Measurements from ENCODE around the gene BRD7. TPM values are rescaled to one million over a fixed set of nuclear protein-coding genes. Genes with fewer than 3 reads are reported as not detected.

The BRD7 gene
- polyA plus RNA-seq, 2 of the 4 experiments (the other 2 are of a cell fraction): 60.4 to 94.5 TPM

DNA sequence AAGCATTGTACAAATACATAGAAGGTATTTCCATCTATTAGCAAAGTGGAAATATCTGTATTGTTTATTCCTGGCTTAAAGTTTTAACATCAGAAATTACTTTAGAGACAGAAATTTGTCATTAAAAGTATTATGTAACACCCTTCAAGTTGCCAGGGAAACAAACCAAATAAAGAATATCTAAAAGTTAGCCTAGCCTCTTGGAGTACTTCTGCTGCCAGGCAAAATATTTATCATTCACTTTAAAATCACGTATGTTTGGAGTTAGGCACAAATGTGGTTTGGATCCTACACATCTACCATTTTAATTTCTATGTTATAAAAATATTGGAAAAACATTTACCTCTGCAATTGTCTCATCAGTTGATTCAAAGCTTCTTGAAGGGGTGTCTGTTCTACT is 14.7 kb downstream of the BRD7 start:
- POLR2A ChIA-PET: no interaction called here
- CTCF ChIA-PET: interaction anchor here (0.8 to 3.0 kb wide), 18 partner anchors 11 to 157 kb away, joined by 3 to 11 read pairs (median 4); partner anchors contain the start of gene BRD7
- FAIRE-seq (no peak), DNase-seq (ENCODE audit: low read depth in 1 of 2, low spot score in 1 of 2) (no peak), ATAC-seq (no peak)
- Histone ChIP-seq H3K4me3 (no peak overlapping the region), H3K4me2 (no peak overlapping the region), H3K27ac (no peak overlapping the region), H3K9me3 (no peaks in the 10 kb centered on the region), H3K4me1 (no peaks in the 10 kb centered on the region)
- TF ChIP-seq, protein P1, sequence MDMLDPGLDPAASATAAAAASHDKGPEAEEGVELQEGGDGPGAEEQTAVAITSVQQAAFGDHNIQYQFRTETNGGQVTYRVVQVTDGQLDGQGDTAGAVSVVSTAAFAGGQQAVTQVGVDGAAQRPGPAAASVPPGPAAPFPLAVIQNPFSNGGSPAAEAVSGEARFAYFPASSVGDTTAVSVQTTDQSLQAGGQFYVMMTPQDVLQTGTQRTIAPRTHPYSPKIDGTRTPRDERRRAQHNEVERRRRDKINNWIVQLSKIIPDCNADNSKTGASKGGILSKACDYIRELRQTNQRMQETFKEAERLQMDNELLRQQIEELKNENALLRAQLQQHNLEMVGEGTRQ (IDR thresholded peaks at IDR 0.05): no peak
- no peak for TF ChIP-seq ESRRA (IDR thresholded peaks at IDR 0.05; ENCODE audit: borderline replicate concordance, low read length)
- no peak for TF ChIP-seq ZFP36 (IDR thresholded peaks at IDR 0.05; ENCODE audit: borderline replicate concordance, partially characterized antibody)
- no peak for TF ChIP-seq MYC (IDR thresholded peaks at IDR 0.05; ENCODE audit: borderline replicate concordance, low read length)
- TF ChIP-seq BHLHE40 (IDR thresholded peaks at IDR 0.05; ENCODE audit: low read depth, low read length): no peak
- no peak for TF ChIP-seq EHF (CRISPR knock-in tag; IDR thresholded peaks at IDR 0.05)
- no peak for TF ChIP-seq CBX8 (IDR thresholded peaks at IDR 0.05)
- no peak for TF ChIP-seq FOSL2 (IDR thresholded peaks at IDR 0.05)
- TF ChIP-seq FOSL2 (CRISPR knock-in tag; IDR thresholded peaks at IDR 0.05): no peak
- TF ChIP-seq GATA3 (IDR thresholded peaks at IDR 0.05; ENCODE audit: borderline replicate concordance): no peak
- TF ChIP-seq ZC3H11A (IDR thresholded peaks at IDR 0.05): no peak
- TF ChIP-seq HDAC2 (IDR thresholded peaks at IDR 0.05): no peak
- 93% methylated on average over 1 of the region's 1 CpG for WGBS (ENCODE audit: missing lambda C conversion rate)

DNA sequence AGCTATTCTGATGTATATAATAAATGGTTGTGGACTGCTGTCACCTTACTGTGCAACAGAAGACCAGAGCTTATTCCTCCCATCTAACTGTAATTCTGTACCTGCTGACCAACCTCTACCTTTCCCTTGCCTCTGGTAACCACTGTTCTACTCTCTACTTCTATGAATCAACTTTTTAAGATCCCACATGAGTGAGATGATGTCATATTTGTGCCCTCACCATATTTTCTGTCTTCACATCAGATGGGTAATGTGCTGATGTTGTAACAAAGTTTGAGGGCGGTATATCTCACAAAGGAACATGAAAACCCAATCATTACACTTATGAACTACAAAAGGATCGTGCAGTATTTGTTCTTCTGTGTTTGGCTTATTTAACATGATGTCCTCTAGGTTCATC is 16.8 kb downstream of the BRD7 start:
- POLR2A ChIA-PET: no interaction called here
- WGBS (ENCODE audit: missing lambda C conversion rate): 88% methylated on average over 2 of the region's 2 CpGs
- ATAC-seq (no peak), FAIRE-seq (no peak), DNase-seq (ENCODE audit: low read depth in 1 of 2, low spot score in 1 of 2) (no peak)
- CTCF ChIA-PET: interaction anchor here (0.6 to 1.6 kb wide), 3 partner anchors 269 to 319 kb away, joined by 3 to 5 read pairs (median 3); no protein-coding TSS in a partner anchor
- no peaks in the 10 kb centered on the region for H3K9me3 ChIP-seq
- H3K4me2 ChIP-seq: no peak overlapping the region
- TF ChIP-seq EHF (CRISPR knock-in tag; IDR thresholded peaks at IDR 0.05) (no peak), CBX2 (IDR thresholded peaks at IDR 0.05; ENCODE audit: borderline replicate concordance, low read depth) (no peak), RARB (CRISPR knock-in tag; IDR thresholded peaks at IDR 0.05) (no peak), CHD4 (IDR thresholded peaks at IDR 0.05; ENCODE audit: borderline replicate concordance) (no peak), HOXA7 (CRISPR knock-in tag; IDR thresholded peaks at IDR 0.05) (no peak), HEYL (CRISPR knock-in tag; IDR thresholded peaks at IDR 0.05) (no peak), HOXB5 (CRISPR knock-in tag; IDR thresholded peaks at IDR 0.05) (no peak), ZNF302 (CRISPR knock-in tag; IDR thresholded peaks at IDR 0.05) (no peak), SMC3 (IDR thresholded peaks at IDR 0.05) (no peak), ZFP36 (IDR thresholded peaks at IDR 0.05; ENCODE audit: borderline replicate concordance, partially characterized antibody) (no peak), SREBF2 (IDR thresholded peaks at IDR 0.05) (no peak), RFX5 (IDR thresholded peaks at IDR 0.05) (no peak)
- TF ChIP-seq, protein P2, sequence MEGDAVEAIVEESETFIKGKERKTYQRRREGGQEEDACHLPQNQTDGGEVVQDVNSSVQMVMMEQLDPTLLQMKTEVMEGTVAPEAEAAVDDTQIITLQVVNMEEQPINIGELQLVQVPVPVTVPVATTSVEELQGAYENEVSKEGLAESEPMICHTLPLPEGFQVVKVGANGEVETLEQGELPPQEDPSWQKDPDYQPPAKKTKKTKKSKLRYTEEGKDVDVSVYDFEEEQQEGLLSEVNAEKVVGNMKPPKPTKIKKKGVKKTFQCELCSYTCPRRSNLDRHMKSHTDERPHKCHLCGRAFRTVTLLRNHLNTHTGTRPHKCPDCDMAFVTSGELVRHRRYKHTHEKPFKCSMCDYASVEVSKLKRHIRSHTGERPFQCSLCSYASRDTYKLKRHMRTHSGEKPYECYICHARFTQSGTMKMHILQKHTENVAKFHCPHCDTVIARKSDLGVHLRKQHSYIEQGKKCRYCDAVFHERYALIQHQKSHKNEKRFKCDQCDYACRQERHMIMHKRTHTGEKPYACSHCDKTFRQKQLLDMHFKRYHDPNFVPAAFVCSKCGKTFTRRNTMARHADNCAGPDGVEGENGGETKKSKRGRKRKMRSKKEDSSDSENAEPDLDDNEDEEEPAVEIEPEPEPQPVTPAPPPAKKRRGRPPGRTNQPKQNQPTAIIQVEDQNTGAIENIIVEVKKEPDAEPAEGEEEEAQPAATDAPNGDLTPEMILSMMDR (IDR thresholded peaks at IDR 0.05): no peak
- TF ChIP-seq, protein P3, sequence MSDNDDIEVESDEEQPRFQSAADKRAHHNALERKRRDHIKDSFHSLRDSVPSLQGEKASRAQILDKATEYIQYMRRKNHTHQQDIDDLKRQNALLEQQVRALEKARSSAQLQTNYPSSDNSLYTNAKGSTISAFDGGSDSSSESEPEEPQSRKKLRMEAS (IDR thresholded peaks at IDR 0.05): no peak
- TF ChIP-seq, protein P4, sequence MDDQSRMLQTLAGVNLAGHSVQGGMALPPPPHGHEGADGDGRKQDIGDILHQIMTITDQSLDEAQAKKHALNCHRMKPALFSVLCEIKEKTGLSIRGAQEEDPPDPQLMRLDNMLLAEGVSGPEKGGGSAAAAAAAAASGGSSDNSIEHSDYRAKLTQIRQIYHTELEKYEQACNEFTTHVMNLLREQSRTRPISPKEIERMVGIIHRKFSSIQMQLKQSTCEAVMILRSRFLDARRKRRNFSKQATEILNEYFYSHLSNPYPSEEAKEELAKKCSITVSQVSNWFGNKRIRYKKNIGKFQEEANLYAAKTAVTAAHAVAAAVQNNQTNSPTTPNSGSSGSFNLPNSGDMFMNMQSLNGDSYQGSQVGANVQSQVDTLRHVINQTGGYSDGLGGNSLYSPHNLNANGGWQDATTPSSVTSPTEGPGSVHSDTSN (IDR thresholded peaks at IDR 0.05): no peak
- TF ChIP-seq, protein P5, sequence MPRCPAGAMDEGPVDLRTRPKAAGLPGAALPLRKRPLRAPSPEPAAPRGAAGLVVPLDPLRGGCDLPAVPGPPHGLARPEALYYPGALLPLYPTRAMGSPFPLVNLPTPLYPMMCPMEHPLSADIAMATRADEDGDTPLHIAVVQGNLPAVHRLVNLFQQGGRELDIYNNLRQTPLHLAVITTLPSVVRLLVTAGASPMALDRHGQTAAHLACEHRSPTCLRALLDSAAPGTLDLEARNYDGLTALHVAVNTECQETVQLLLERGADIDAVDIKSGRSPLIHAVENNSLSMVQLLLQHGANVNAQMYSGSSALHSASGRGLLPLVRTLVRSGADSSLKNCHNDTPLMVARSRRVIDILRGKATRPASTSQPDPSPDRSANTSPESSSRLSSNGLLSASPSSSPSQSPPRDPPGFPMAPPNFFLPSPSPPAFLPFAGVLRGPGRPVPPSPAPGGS (IDR thresholded peaks at IDR 0.05): no peak
- no peaks in the 10 kb centered on the region for H3K4me1 ChIP-seq
- H3K27ac ChIP-seq: no peak overlapping the region
- no peak overlapping the region for H3K4me3 ChIP-seq

Data from A549 (cell line).